Smooth muscle cell of the brain vasculature (primary cell): ENCODE results near the gene MAPT.

Experiments
- DNase-seq: peaks from one replicate; pipeline ENCODE4 v3.0.0-alpha.2; 2012; ENCODE audit warnings: low read depth, low spot score

Gene MAPT

GRCh38 chr17:45973099-45973780 is 78.9 kb downstream of the MAPT start:
- no peak for DNase-seq

DNA sequence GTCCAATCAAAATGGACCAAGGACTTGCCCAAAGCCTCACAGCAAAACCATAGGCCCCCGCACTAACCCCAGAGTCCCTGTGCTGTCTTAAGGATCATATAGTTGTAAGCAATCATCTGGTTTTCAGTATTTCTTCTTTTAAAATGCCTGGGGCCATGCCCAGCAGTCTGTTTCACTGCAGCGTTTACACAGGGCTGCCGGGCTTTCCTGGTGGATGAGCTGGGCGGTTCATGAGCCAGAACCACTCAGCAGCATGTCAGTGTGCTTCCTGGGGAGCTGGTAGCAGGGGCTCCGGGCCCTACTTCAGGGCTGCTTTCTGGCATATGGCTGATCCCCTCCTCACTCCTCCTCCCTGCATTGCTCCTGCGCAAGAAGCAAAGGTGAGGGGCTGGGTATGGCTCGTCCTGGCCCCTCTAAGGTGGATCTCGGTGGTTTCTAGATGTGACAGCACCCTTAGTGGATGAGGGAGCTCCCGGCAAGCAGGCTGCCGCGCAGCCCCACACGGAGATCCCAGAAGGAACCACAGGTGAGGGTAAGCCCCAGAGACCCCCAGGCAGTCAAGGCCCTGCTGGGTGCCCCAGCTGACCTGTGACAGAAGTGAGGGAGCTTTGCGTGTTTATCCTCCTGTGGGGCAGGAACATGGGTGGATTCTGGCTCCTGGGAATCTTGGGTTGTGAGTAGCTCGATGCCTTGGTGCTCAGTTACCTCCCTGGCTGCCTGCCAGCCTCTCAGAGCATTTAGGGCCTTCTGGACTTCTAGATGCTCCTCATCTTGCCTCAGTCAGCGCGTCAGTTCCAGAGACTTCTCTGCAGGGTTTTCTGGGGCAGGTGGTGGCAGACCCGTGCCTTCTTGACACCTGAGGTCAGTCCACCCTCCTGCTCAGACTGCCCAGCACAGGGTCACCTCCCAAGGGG is 79.8 kb downstream of the MAPT start:
- DNase-seq = no peak

DNA sequence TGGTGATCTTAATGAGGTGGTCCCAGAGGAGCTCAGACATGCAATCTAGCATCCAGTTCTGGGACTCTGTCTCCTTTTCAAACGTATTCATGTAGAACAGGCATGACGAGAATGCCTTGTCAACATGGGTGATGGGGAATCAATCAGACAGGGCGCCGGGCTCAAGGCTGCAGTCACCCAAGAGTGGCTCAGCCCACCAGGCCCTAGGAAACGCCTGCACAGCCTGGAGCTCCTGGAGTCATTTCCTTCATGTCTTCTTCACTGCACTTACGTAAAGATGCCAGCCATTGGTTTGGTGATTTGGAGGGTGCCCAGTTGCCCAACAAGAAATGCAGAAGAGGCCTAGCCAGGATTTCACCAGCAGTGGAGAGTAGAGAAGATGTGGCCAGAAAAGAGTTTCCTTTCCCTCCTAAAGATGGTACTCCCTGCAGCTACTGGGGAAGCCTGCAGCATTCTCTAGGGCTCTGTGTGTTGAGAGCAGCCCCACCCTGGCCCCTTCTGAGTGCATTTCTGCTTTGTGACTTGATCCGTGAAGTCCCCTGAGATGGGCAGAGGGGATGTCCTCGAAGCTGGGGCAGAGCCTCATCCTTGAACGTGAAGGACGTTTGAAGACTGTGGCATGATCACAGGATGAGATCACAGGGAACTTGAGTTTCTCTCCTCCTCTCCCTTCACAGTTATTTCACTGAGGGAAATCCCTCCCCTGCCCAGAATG is 80.7 kb downstream of the MAPT start:
- DNase-seq = no peak

GRCh38 chr17:45975640-45976295 is 81.4 kb downstream of the MAPT start:
- no peak for DNase-seq

- no peak for DNase-seq
These were observed 82.0 kb downstream of the MAPT start for GRCh38 chr17:45976391-45976754.

- no peak for DNase-seq
These were observed 82.6 kb downstream of the MAPT start for GRCh38 chr17:45976755-45977505.

- no peak for DNase-seq
These were observed 83.1 kb downstream of the MAPT start for GRCh38 chr17:45977506-45977824.

DNA sequence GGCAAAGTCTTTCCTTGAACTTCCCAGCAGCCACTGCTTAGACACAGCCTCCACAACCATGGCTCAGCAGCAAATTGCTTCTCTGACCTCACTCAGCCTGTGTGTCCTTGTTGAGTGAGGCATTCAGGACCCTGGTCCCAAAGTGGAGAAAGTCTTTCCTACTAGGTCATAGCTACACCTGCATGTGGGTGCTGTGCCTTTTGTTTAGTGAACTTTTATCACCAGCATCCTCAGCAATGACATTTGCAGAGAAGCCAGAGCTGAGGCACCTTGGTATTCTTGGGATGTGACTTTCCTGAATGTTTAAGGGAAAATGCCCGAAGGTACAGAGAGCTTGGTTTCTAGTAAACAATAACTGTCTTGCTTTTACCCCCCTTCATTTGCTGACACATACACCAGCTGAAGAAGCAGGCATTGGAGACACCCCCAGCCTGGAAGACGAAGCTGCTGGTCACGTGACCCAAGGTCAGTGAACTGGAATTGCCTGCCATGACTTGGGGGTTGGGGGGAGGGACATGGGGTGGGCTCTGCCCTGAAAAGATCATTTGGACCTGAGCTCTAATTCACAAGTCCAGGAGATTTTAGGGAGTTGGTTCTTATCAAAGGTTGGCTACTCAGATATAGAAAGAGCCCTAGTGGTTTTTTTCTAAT is 83.7 kb downstream of the MAPT start:
- DNase-seq = no peak

DNA sequence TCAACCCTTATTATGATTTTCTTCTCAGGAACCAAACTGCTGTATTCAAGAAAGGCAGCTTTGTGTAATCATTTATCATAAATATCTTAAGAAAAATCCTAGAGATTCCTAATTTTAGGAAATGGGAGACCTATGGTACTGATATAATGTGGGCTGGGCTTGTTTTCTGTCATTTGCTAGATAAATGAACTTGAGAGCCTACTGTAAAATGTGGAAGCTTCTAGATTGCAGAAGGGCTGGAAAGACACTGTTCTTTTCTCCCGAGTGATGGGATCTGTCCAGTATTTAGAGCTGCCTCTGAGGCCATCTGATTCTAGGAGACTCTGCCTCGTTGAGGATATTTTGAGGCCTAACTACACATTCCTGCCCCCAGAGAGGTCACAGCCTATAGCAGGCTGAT is 84.8 kb downstream of the MAPT start:
- no peak for DNase-seq

GRCh38 chr17:45980855-45981254 is 86.5 kb downstream of the MAPT start:
- no peak for DNase-seq

- no peak for DNase-seq
These were observed 87.0 kb downstream of the MAPT start for GRCh38 chr17:45981306-45981705.

- no peak for DNase-seq
These were observed 88.6 kb downstream of the MAPT start for GRCh38 chr17:45982791-45983613.

- DNase-seq = no peak
These were observed 89.4 kb downstream of the MAPT start for GRCh38 chr17:45983614-45984310.

DNA sequence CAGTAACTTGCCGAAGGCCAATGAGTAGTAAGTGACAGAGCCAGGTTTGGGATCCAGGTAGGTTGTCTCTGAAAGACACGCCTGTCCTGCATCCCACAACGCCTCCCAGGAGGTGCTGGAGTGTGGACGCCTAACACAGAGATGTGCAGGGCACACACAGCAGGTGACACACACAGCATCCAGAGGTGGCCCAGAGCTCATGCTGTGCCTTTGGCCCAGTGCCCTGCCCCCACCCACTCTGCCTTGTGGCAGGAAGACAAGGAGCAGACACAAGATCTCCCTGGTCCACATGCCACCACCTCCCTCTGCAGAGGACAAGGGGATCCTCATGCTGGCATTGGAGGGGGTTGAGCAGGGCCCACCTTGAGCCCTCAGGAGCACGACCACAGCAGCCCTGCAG is 90.0 kb downstream of the MAPT start:
- DNase-seq = no peak

DNA sequence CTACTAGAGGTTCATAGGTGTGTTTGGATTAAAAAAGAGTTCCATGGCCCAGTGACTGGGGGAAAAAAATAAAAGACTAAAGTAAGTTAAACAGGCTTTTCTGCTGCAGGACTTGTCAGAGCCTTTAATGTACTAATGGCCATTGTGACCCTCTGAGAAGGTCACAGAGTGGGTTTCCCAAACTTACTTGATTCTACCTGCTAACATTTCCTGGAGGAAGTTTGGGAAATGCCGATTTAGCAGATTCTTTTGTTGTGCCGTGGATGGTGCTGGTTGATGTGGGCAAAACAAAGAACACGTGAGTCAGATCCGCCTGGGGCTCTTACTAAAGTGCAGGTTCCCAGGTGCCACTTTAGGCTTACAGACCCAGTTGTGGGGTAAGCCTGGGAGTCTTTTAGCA is 91.1 kb downstream of the MAPT start:
- no peak for DNase-seq

- no peak for DNase-seq
These were observed 91.7 kb downstream of the MAPT start for GRCh38 chr17:45986056-45986455.

DNA sequence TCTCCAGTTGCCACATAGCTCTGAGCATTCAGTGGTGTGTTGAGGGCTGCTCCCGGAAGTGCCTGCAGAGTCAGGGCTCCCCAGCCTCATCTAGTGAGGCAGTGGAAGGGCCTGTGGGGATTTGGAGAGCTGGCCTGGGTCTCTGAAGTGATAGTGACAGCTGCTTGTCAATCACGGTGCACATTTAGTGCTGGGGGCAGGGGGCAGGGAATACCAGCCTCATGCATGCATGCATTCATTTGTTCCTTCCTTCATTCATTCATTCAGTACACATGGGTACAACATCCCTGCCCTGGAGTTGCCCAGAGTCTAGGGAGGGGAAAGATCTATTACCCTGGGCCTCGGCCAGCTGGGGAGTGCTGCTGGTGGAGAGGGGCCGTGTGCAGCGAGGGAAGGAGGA is 93.4 kb downstream of the MAPT start:
- no peak for DNase-seq

DNA sequence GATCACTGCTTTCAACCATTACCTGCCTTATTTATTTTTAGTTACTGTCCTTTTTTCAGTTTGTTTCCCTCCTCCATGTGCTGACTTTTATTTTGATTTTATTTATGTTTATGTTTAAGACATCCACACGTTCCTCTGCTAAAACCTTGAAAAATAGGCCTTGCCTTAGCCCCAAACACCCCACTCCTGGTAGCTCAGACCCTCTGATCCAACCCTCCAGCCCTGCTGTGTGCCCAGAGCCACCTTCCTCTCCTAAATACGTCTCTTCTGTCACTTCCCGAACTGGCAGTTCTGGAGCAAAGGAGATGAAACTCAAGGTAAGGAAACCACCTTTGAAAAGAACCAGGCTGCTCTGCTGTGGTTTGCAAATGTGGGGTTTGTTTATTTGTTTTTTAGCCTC is 95.4 kb downstream of the MAPT start:
- DNase-seq = no peak

DNA sequence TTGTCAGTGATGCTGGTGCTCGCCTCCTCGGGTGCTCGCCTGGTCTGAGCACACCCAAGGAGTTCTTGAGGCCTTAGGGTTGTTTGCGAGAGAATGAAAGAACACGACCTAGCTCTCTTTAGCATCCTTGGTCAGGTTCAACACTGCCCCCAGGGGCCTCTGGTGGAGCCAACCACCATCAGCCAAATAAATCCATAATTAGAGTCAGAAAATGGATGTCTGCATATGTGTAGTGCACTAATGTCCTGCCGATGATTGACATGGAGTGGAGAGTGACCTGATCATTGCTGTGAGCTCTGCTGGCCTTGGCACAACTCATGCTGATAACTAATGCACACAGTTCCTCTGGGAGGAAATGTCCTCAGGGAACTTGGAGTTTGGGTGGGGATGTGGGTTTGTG is 96.5 kb downstream of the MAPT start:
- no peak for DNase-seq
